RWPE1 (cell line): ENCODE data around the gene CFAP74.

Experiments
- CTCF ChIA-PET: fragments of 350-600 bp; sonication (Branson Sonifier 250); formaldehyde crosslinking; extraction: SDS; loops from one replicate; lab custom pipeline; 2021; lab: Yijun Ruan, JAX
- POLR2A ChIA-PET: fragments of 400-600 bp; formaldehyde crosslinking; extraction: SDS; loops from one replicate; lab custom pipeline; 2020; ENCODE audit warnings: antibody characterized with exemption; ENCODE audit not compliant: low non-redundant PET; lab: Yijun Ruan, JAX
- DNase-seq: peaks from one replicate; pipeline ENCODE4 v3.0.0; 2012; ENCODE audit warnings: low spot score
- H3K27ac ChIP-seq: fragments of 450-650 bp; 2 replicates; pipeline ENCODE4 v1.5.1; 2017
- CTCF ChIP-seq: fragments of 450-650 bp; conservative IDR thresholded peaks from 2 replicates; pipeline ENCODE4 v1.5.1; 2017; ENCODE audit warnings: low read depth, mild to moderate bottlenecking

Gene CFAP74

GRCh38 chr1:1960480-1961196 lies 42.9 kb downstream of the CFAP74 start:
- CTCF ChIA-PET = interaction anchor here (0.6 to 5.4 kb wide), 12 partner anchors 13 to 214 kb away, joined by 3 to 69 read pairs (median 4); partner anchors contain the start of gene PRKCZ
- no peak for TF ChIP-seq CTCF
- no peak for DNase-seq
- POLR2A ChIA-PET = no interaction called here
- no peak overlapping the region for H3K27ac ChIP-seq

DNA sequence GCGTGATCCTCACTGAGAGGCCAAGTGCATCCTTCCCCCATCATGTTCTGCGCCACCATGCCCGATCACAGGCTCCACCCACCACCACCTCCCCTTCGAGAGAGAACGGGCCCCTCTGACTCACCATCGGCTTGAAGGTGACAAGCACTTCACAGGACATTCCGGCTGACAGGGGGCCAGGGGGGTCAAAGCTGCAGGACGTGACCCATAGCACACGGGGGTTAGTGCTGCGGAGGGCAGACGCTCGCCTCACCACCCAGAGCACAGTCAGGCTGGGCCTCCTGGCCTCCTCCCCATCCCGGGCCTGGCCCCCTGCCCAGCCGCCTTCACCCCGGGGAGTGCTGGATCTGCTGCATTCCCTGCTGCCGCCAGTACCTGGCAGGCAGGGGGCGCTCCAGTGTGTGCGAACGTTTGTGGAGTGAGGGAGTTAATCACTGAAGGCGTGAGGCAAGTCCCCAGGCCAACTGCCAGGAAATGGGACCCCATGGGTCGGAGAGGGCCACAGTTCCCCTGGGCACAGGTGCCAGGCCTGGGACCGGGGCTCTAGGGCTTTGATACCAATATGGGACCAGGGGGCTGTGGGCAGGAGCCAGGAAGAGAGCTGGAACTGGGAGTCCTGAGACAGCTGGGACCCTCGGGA lies 43.6 kb downstream of the CFAP74 start:
- DNase-seq = peak; percentile 88
- H3K27ac ChIP-seq = no peak overlapping the region
- peak; percentile 77 for TF ChIP-seq CTCF
- ChIA-PET CTCF (interaction anchor here (0.6 to 5.4 kb wide), 12 partner anchors 12 to 214 kb away, joined by 3 to 69 read pairs (median 4); partner anchors contain the start of gene PRKCZ), POLR2A (no interaction called here)

GRCh38 chr1:1959459-1959839 lies 44.1 kb downstream of the CFAP74 start:
- ChIA-PET CTCF (interaction anchor here (0.5 to 5.4 kb wide), 6 partner anchors 11 to 214 kb away, joined by 3 to 69 read pairs (median 4); partner anchors contain the start of gene PRKCZ), POLR2A (no interaction called here)
- H3K27ac ChIP-seq = no peak overlapping the region
- no peak for TF ChIP-seq CTCF
- DNase-seq = no peak

DNA sequence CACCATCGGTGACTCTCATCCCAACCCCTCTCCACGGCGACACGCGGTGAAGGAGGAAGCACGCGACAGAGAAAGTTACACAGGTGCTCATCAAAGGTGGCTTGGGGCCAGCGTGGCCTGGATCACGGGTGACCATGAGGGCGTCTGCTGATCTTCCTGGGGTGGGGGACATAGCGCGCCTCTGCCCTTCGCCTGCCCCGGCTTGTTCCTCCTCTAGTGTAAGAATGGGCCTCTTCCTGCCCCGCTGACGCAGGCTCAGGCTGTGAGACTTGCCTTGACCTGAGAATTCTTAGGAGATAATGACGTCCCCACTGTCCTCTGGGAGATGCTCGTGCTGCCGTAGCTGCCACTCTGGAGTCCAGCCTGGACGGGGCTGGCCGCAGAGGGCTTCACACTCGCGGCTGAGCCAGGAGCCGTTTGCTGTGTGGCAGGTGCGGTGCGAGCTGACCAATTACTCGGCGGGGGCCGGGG lies 45.5 kb downstream of the CFAP74 start:
- peak overlapping the region; percentile 5; the same call in 1 of the 2 replicates for H3K27ac ChIP-seq
- CTCF ChIA-PET = interaction anchor here (5.4 kb wide), 1 partner anchor 87 kb away, joined by 69 read pairs; no protein-coding TSS in a partner anchor
- DNase-seq = no peak
- no peak for TF ChIP-seq CTCF
- POLR2A ChIA-PET = no interaction called here

DNA sequence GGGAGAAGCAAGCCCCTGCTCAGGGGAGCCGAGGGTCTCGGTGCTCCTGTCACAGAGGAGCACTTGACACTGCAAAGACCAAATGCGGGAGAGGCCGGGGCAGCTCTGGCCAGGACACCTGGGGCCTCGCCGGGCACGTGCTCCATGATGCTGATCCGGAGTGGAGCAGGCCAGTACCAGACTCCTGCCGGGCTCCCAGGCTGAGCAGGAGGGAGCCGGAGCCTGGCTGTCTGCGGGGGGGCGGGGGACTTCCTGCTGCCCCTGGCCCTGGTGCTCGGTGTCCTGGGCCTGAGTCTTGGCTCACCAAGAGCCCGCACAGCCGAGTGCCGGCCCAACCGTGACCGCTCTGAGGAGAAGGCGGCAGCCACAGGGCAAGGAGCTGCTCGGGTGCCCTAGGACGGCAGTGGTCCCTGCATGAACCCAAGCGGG lies 46.0 kb downstream of the CFAP74 start:
- H3K27ac ChIP-seq = peak overlapping the region; percentile 5; the same call in 1 of the 2 replicates
- ChIA-PET CTCF (interaction anchor here (1.0 to 5.4 kb wide), 2 partner anchors 13 to 87 kb away, joined by 3 to 69 read pairs; no protein-coding TSS in a partner anchor), POLR2A (no interaction called here)
- DNase-seq = no peak
- no peak for TF ChIP-seq CTCF
